DND-41 (cell line): Measurements from ENCODE around the gene CCND1.

Experiments
- ATAC-seq: fragments of 200-7000 bp; cut with Tn5 transposase; 3 replicates; pipeline ENCODE4 v1.9.1; 2021; ENCODE audit warnings: low read depth; ENCODE audit not compliant: insufficient read depth
- DNase-seq: peaks from one replicate; pipeline ENCODE4 v3.0.0-alpha.2; 2020
- H2AFZ ChIP-seq: 2 replicates; pipeline ENCODE4 v1.6.0; 2012; ENCODE audit warnings: low read depth, low read length
- H3K27ac ChIP-seq: 2 replicates; pipeline ENCODE4 v1.5.1; 2012; ENCODE audit warnings: low read length, inconsistent platforms
- H3K27me3 ChIP-seq: fragments of 200-600 bp; sonication (generic); 2 replicates; pipeline ENCODE4 v1.6.0; 2012; ENCODE audit warnings: low read length, mild to moderate bottlenecking, inconsistent platforms; ENCODE audit not compliant: insufficient read depth, poor library complexity
- H3K36me3 ChIP-seq: 2 replicates; pipeline ENCODE4 v1.5.1; 2012; ENCODE audit warnings: low read length, inconsistent platforms; ENCODE audit not compliant: insufficient read depth
- H3K4me1 ChIP-seq: 2 replicates; pipeline ENCODE4 v1.5.1; 2012; ENCODE audit warnings: mild to moderate bottlenecking, low read length; ENCODE audit not compliant: insufficient read depth
- H3K4me2 ChIP-seq: 2 replicates; pipeline ENCODE4 v1.6.0; 2012; ENCODE audit warnings: mild to moderate bottlenecking, moderate library complexity, low read length, inconsistent platforms; ENCODE audit not compliant: insufficient read depth
- H3K4me3 ChIP-seq, 2 experiments: fragments of 200-600 bp in 1 of 2; shearing (Covaris generic) in 1 of 2; 2 replicates each; pipeline ENCODE4 v1.5.1; 2012 to 2016; ENCODE audit warnings: inconsistent platforms in 2 of 2, low read length in 2 of 2, mild to moderate bottlenecking in 2 of 2, low read depth in 1 of 2, moderate library complexity in 1 of 2
- H3K79me2 ChIP-seq: 2 replicates; pipeline ENCODE4 v1.6.0; 2012; ENCODE audit warnings: low read length, inconsistent platforms; ENCODE audit not compliant: insufficient read depth
- H3K9ac ChIP-seq: 2 replicates; pipeline ENCODE4 v1.6.0; 2012; ENCODE audit warnings: low read depth, mild to moderate bottlenecking, inconsistent platforms, low read length, moderate library complexity
- H3K9me3 ChIP-seq: 2 replicates; pipeline ENCODE4 v1.5.1; 2012; ENCODE audit warnings: low read length, moderate library complexity, mild to moderate bottlenecking, inconsistent platforms; ENCODE audit not compliant: insufficient read depth, severe bottlenecking
- H4K20me1 ChIP-seq: 2 replicates; pipeline ENCODE4 v1.6.0; 2012; ENCODE audit warnings: low read length; ENCODE audit not compliant: insufficient read depth
- CTCF ChIP-seq: IDR thresholded peaks from 2 replicates; pipeline ENCODE4 v1.5.1; 2012; ENCODE audit warnings: borderline replicate concordance, low read length, moderate library complexity, mild to moderate bottlenecking; ENCODE audit not compliant: poor library complexity, severe bottlenecking; ENCODE audit errors: extremely low read depth
- EZH2 ChIP-seq: IDR thresholded peaks from 3 replicates; pipeline ENCODE4 v1.6.1; 2012; ENCODE audit warnings: borderline replicate concordance, low read depth, mild to moderate bottlenecking, moderate library complexity, low read length, inconsistent platforms; ENCODE audit not compliant: severe bottlenecking

Gene CCND1

GRCh38 chr11:69654001-69654659, 13.2 kb downstream of the CCND1 start:
- no peaks in the 10 kb centered on the region for H3K9me3 ChIP-seq
- no peak overlapping the region for H3K4me3 ChIP-seq
- H3K36me3 ChIP-seq = no peaks in the 10 kb centered on the region
- H2AFZ ChIP-seq = no peak overlapping the region
- no peak overlapping the region for H3K27ac ChIP-seq
- DNase-seq = no peak
- H3K27me3 ChIP-seq = no peaks in the 10 kb centered on the region
- no peaks in the 10 kb centered on the region for H3K79me2 ChIP-seq
- H3K4me2 ChIP-seq = no peak overlapping the region
- H4K20me1 ChIP-seq = peaks cover 3% of the 10 kb centered on the region; the same call in 1 of the 2 replicates
- H3K9ac ChIP-seq = no peak overlapping the region
- no peak for ATAC-seq
- no peak for TF ChIP-seq CTCF
- no peak for TF ChIP-seq EZH2
- H3K4me1 ChIP-seq = no peaks in the 10 kb centered on the region

- H3K27ac ChIP-seq = no peak overlapping the region
- no peaks in the 10 kb centered on the region for H3K4me1 ChIP-seq
- no peaks in the 10 kb centered on the region for H3K27me3 ChIP-seq
- no peaks in the 10 kb centered on the region for H3K36me3 ChIP-seq
- H2AFZ ChIP-seq = no peak overlapping the region
- H3K4me2 ChIP-seq = no peak overlapping the region
- H3K9ac ChIP-seq = no peak overlapping the region
- DNase-seq (no peak), ATAC-seq (no peak)
- no peak overlapping the region for H3K4me3 ChIP-seq
- no peaks in the 10 kb centered on the region for H3K9me3 ChIP-seq
- H4K20me1 ChIP-seq = peaks cover 3% of the 10 kb centered on the region; the same call in 1 of the 2 replicates
- no peak for TF ChIP-seq CTCF
- TF ChIP-seq EZH2 = no peak
- no peaks in the 10 kb centered on the region for H3K79me2 ChIP-seq
Measured at GRCh38 chr11:69654660-69655478, 13.9 kb downstream of the CCND1 start.

- no peak overlapping the region for H3K27ac ChIP-seq
- no peaks in the 10 kb centered on the region for H3K9me3 ChIP-seq
- DNase-seq (no peak), ATAC-seq (no peak)
- no peak overlapping the region for H2AFZ ChIP-seq
- no peak overlapping the region for H3K9ac ChIP-seq
- TF ChIP-seq EZH2 (no peak), CTCF (no peak)
- no peaks in the 10 kb centered on the region for H3K27me3 ChIP-seq
- no peaks in the 10 kb centered on the region for H3K36me3 ChIP-seq
- peaks cover 3% of the 10 kb centered on the region; the same call in 1 of the 2 replicates for H4K20me1 ChIP-seq
- no peak overlapping the region for H3K4me3 ChIP-seq
- H3K4me1 ChIP-seq = no peaks in the 10 kb centered on the region
- no peak overlapping the region for H3K4me2 ChIP-seq
- H3K79me2 ChIP-seq = no peaks in the 10 kb centered on the region
Measured at GRCh38 chr11:69655479-69656428, 14.8 kb downstream of the CCND1 start.
